H1 (cell line): ENCODE measurements around the gene ATP11A. TPM values are rescaled to one million over a fixed set of nuclear protein-coding genes. Genes with fewer than 3 reads are reported as not detected.
A peak's percentile ranks its signal among the peaks of the same experiment; 100 is the strongest.

Experiments
- CTCF ChIA-PET: fragments of 300-600 bp; sonication (Branson Sonifier 250); formaldehyde crosslinking; loops from one replicate; lab custom pipeline; 2021; ENCODE audit not compliant: partially characterized antibody; lab: Charles Lee
- POLR2A ChIA-PET: fragments of 300-600 bp; sonication (Branson Sonifier 250); formaldehyde crosslinking; loops from one replicate; lab custom pipeline; 2021; ENCODE audit warnings: inconsistent platforms; ENCODE audit not compliant: partially characterized antibody; lab: Charles Lee
- DNase-seq, 2 experiments: peaks; one replicate each; pipeline versions ENCODE4 v3.0.0 to v3.0.0-alpha.2; 2010 to 2022; ENCODE audit warnings: low spot score in 2 of 2, low read depth in 1 of 2, mixed read lengths in 1 of 2
- FAIRE-seq: peaks from 2 replicates; lab custom pipeline; 2011; peaks lifted over from hg19 to GRCh38; lab: Jason Lieb, UNC
- H2AFZ ChIP-seq: 2 replicates; pipeline ENCODE4 v1.8.1; 2012; ENCODE audit warnings: low read length, inconsistent platforms
- H2AK5ac ChIP-seq: 2 replicates; pipeline ENCODE4 v1.6.1; 2013; ENCODE audit warnings: low read depth, low read length
- H2BK120ac ChIP-seq: replicated peaks from 2 replicates; pipeline ENCODE3; 2013; ENCODE audit warnings: low read depth, low read length, inconsistent platforms
- H2BK12ac ChIP-seq: 2 replicates; pipeline ENCODE4 v1.6.1; 2013; ENCODE audit warnings: low read depth, low read length
- H2BK15ac ChIP-seq: 2 replicates; pipeline ENCODE4 v1.6.1; 2013; ENCODE audit warnings: low read length
- H2BK20ac ChIP-seq: 2 replicates; pipeline ENCODE4 v1.6.1; 2013; ENCODE audit warnings: low read length
- H2BK5ac ChIP-seq: 2 replicates; pipeline ENCODE4 v1.6.1; 2013; ENCODE audit warnings: low read depth, low read length
- H3K14ac ChIP-seq: 2 replicates; pipeline ENCODE4 v1.6.1; 2013; ENCODE audit warnings: inconsistent platforms; ENCODE audit not compliant: insufficient read length
- H3K18ac ChIP-seq: 2 replicates; pipeline ENCODE4 v1.6.1; 2013; ENCODE audit warnings: low read length; ENCODE audit errors: extremely low read depth
- H3K23ac ChIP-seq: 2 replicates; pipeline ENCODE4 v1.6.1; 2013; ENCODE audit warnings: inconsistent platforms; ENCODE audit not compliant: insufficient read length
- H3K23me2 ChIP-seq: 2 replicates; pipeline ENCODE4 v1.6.1; 2013; ENCODE audit warnings: low read depth, low read length
- H3K27ac ChIP-seq: 2 replicates; pipeline ENCODE4 v1.6.1; 2011; ENCODE audit warnings: low read depth, low read length, inconsistent platforms
- H3K27me3 ChIP-seq, 4 experiments: replicated peaks in 1 of 4; 1 replicate in 1 of 4; 2 replicates in 3 of 4; pipeline versions ENCODE4 v1.6.1 to v1.8.1; 2011 to 2013; ENCODE audit warnings: low read length in 3 of 4, mild to moderate bottlenecking in 3 of 4, inconsistent platforms in 2 of 4, mixed read lengths in 2 of 4, moderate library complexity in 1 of 4; ENCODE audit not compliant: control insufficient read depth in 3 of 4, insufficient read depth in 3 of 4; ENCODE audit errors: extremely low read depth in 1 of 4
- H3K36me3 ChIP-seq, 4 experiments: 2 replicates each; pipeline versions ENCODE4 v1.6.1 to v1.8.1; 2011 to 2013; ENCODE audit warnings: mild to moderate bottlenecking in 4 of 4, low read length in 3 of 4, moderate library complexity in 2 of 4, control low read depth in 1 of 4, inconsistent platforms in 1 of 4; ENCODE audit not compliant: insufficient read depth in 4 of 4, control insufficient read depth in 2 of 4
- H3K4ac ChIP-seq: replicated peaks from 2 replicates; pipeline ENCODE3; 2013; ENCODE audit warnings: low read length, low read depth, mixed read lengths, inconsistent platforms; ENCODE audit not compliant: insufficient read length
- H3K4me1 ChIP-seq, 4 experiments: replicated peaks in 1 of 4; 1 replicate in 1 of 4; 2 replicates in 3 of 4; pipeline versions ENCODE4 v1.6.1 to v1.8.1; 2011 to 2013; ENCODE audit warnings: low read length in 3 of 4, inconsistent platforms in 2 of 4, mixed read lengths in 1 of 4; ENCODE audit not compliant: insufficient read depth in 4 of 4, control insufficient read depth in 3 of 4
- H3K4me2 ChIP-seq, 2 experiments: 2 replicates each; pipeline versions ENCODE4 v1.6.1 to v1.8.1; 2011 to 2013; ENCODE audit warnings: low read depth in 2 of 2, low read length in 2 of 2, control low read depth in 1 of 2, inconsistent platforms in 1 of 2, mild to moderate bottlenecking in 1 of 2; ENCODE audit not compliant: insufficient read depth in 1 of 2
- H3K4me3 ChIP-seq, 4 experiments: fragments of 200-600, 300-600 bp in 1 of 4; sonication (generic), shearing (Covaris generic), sonication (Bioruptor Twin) in 1 of 4; 2 replicates each; pipeline versions ENCODE4 v1.5.1 to v1.8.1; 2011 to 2016; ENCODE audit warnings: low read length in 4 of 4, low read depth in 3 of 4, control low read depth in 2 of 4, inconsistent platforms in 2 of 4, mild to moderate bottlenecking in 2 of 4, mixed read lengths in 1 of 4, moderate library complexity in 1 of 4; ENCODE audit not compliant: insufficient read depth in 2 of 4; ENCODE audit errors: extremely low read depth in 1 of 4
- H3K56ac ChIP-seq: replicated peaks from 2 replicates; pipeline ENCODE3; 2013; ENCODE audit warnings: low read depth, mild to moderate bottlenecking, mixed read lengths, low read length, inconsistent platforms; ENCODE audit not compliant: insufficient read length
- H3K79me1 ChIP-seq: 2 replicates; pipeline ENCODE4 v1.6.1; 2013; ENCODE audit warnings: low read depth, low read length, control low read depth
- H3K79me2 ChIP-seq, 2 experiments: 2 replicates each; pipeline versions ENCODE4 v1.6.1 to v1.8.1; 2012 to 2013; ENCODE audit warnings: low read length in 2 of 2, mild to moderate bottlenecking in 2 of 2, inconsistent platforms in 1 of 2; ENCODE audit not compliant: insufficient read depth in 2 of 2, control insufficient read depth in 1 of 2
- H3K9ac ChIP-seq, 4 experiments: replicated peaks in 1 of 4; 1 replicate in 1 of 4; 2 replicates in 3 of 4; pipeline versions ENCODE4 v1.6.1 to v1.8.1; 2011 to 2013; ENCODE audit warnings: low read depth in 3 of 4, low read length in 3 of 4, control low read depth in 2 of 4, mild to moderate bottlenecking in 2 of 4, moderate library complexity in 2 of 4, inconsistent platforms in 1 of 4; ENCODE audit errors: extremely low read depth in 1 of 4
- H3K9me3 ChIP-seq, 2 experiments: 2 replicates each; pipeline versions ENCODE4 v1.6.1 to v1.8.1; 2012 to 2013; ENCODE audit warnings: mild to moderate bottlenecking in 2 of 2, moderate library complexity in 2 of 2, control low read depth in 1 of 2, inconsistent platforms in 1 of 2, low read depth in 1 of 2, low read length in 1 of 2, mixed read lengths in 1 of 2; ENCODE audit not compliant: insufficient read depth in 2 of 2
- H4K20me1 ChIP-seq, 2 experiments: replicated peaks in 1 of 2; 2 replicates each; pipeline versions ENCODE3 to v1.8.1; 2011 to 2013; ENCODE audit warnings: inconsistent platforms in 2 of 2, low read length in 2 of 2, mild to moderate bottlenecking in 1 of 2; ENCODE audit not compliant: insufficient read depth in 2 of 2, control insufficient read depth in 1 of 2
- H4K5ac ChIP-seq: 2 replicates; pipeline ENCODE4 v1.6.1; 2013; ENCODE audit warnings: low read length, low read depth, mixed read lengths, inconsistent platforms; ENCODE audit not compliant: insufficient read length
- H4K8ac ChIP-seq: 2 replicates; pipeline ENCODE4 v1.8.0; 2013; ENCODE audit warnings: mild to moderate bottlenecking, moderate library complexity, low read length, inconsistent platforms; ENCODE audit not compliant: insufficient read depth; ENCODE audit errors: extremely low read depth
- H4K91ac ChIP-seq: replicated peaks from 2 replicates; pipeline ENCODE3; 2013; ENCODE audit warnings: low read length, mixed read lengths, inconsistent platforms; ENCODE audit not compliant: insufficient read length
- CTBP2 ChIP-seq: IDR thresholded peaks from 2 replicates; pipeline ENCODE4 v1.7.0; 2011; ENCODE audit warnings: borderline replicate concordance, mild to moderate bottlenecking, moderate library complexity, mixed read lengths, low read length; ENCODE audit not compliant: insufficient read depth, insufficient read length
- SIX5 ChIP-seq: IDR thresholded peaks from 2 replicates; pipeline ENCODE4 v1.6.1; 2011; ENCODE audit warnings: mild to moderate bottlenecking, low read depth, low read length
- WGBS, 2 experiments: shearing (Covaris generic) in 1 of 2; methylation state at CpG; one replicate each; pipeline versions ENCODE4 v1.1.6 to v1.1.7; 2013 to 2015; ENCODE audit warnings: low lambda C conversion rate in 2 of 2, mixed read lengths in 2 of 2, inconsistent platforms in 1 of 2, low coverage in 1 of 2, missing lambda C conversion rate in 1 of 2; ENCODE audit not compliant: insufficient replicate concordance in 2 of 2, insufficient coverage in 1 of 2, insufficient read length in 1 of 2; ENCODE audit errors: extremely low coverage in 1 of 2, missing lambda C conversion rate in 1 of 2; 5-methylcytosine and 5-hydroxymethylcytosine counted together
- polyA plus RNA-seq, 7 experiments: library from polyadenylated mRNA; depleted of rRNA in 3 of 7; stranded (reverse) in 5 of 7; unstranded in 2 of 7; fragments of >200 nt in 5 of 7; fragments of 200-250 nt in 2 of 7; gene quantifications; 1 replicate in 5 of 7; 2 replicates in 1 of 7; 4 replicates in 1 of 7; pipeline versions ENCODE4 v1.2.1 to v1.2.3, GENCODE V29; 2011 to 2013; ENCODE audit warnings: missing spikeins in 2 of 7, mixed read lengths in 2 of 7
- total RNA-seq: library from RNA; stranded (reverse); fragmentation: NEBNext Ultra II Directional; extraction: Animal tissue kit (Norgen Biotek cat#: 25700); gene quantifications from 2 replicates; pipeline ENCODE4 v1.2.1, GENCODE V29; 2021

ATP11A gene
- total and polyA plus RNA-seq, 2 of the 8 experiments (the other 6 are each of a cell fraction or from before 2014, with no cell fraction given): 28.8 to 72.9 TPM

GRCh38 chr13:112648966-112649690 lies 40.7 kb upstream of the ATP11A start:
- no peak overlapping the region for H2BK120ac ChIP-seq
- H2BK5ac ChIP-seq: no peak overlapping the region
- H2AFZ ChIP-seq: no peak overlapping the region
- no peak overlapping the region for H3K4ac ChIP-seq
- H4K20me1 ChIP-seq: no peaks in the 10 kb centered on the region
- POLR2A ChIA-PET: no interaction called here
- H3K79me2 ChIP-seq: no peaks in the 10 kb centered on the region
- H2BK20ac ChIP-seq: no peak overlapping the region
- no peak overlapping the region for H4K91ac ChIP-seq
- peaks cover 0 to 3% (median 0%) of the 10 kb centered on the region in 4 experiments; a peak in 1 of 7 replicates for H3K4me1 ChIP-seq
- no peaks in the 10 kb centered on the region for H3K79me1 ChIP-seq
- H4K5ac ChIP-seq: no peak overlapping the region
- TF ChIP-seq SIX5: no peak
- TF ChIP-seq CTBP2: no peak
- CTCF ChIA-PET: interaction anchor here (0.6 to 3.7 kb wide), 2 partner anchors 9 to 594 kb away, joined by 3 to 25 read pairs; no protein-coding TSS in a partner anchor
- DNase-seq: no peak
- H4K8ac ChIP-seq: no peak overlapping the region
- H2BK15ac ChIP-seq: no peak overlapping the region
- no peak overlapping the region for H3K56ac ChIP-seq
- no peak overlapping the region for H3K4me2 ChIP-seq
- no peaks in the 10 kb centered on the region for H3K9me3 ChIP-seq
- no peak overlapping the region for H3K4me3 ChIP-seq
- H3K27ac ChIP-seq: no peak overlapping the region
- H2AK5ac ChIP-seq: no peak overlapping the region
- 0 out of 2 replicates have a peak overlapping the region, but pooled peaks have one; percentile 39 for H2BK12ac ChIP-seq
- H3K18ac ChIP-seq: no peak overlapping the region
- no peaks in the 10 kb centered on the region for H3K36me3 ChIP-seq
- H3K23me2 ChIP-seq: no peaks in the 10 kb centered on the region
- no peak overlapping the region for H3K9ac ChIP-seq
- no peaks in the 10 kb centered on the region for H3K27me3 ChIP-seq
- H3K14ac ChIP-seq: no peak overlapping the region
- FAIRE-seq: no peak
- no peak overlapping the region for H3K23ac ChIP-seq
- 96% methylated on average over 31 of the region's 31 CpGs; no CpG with 5 or more reads in 1 of the 2 experiments for WGBS, 2 experiments
